Measurements from ENCODE around the gene CST9L.

DNA sequence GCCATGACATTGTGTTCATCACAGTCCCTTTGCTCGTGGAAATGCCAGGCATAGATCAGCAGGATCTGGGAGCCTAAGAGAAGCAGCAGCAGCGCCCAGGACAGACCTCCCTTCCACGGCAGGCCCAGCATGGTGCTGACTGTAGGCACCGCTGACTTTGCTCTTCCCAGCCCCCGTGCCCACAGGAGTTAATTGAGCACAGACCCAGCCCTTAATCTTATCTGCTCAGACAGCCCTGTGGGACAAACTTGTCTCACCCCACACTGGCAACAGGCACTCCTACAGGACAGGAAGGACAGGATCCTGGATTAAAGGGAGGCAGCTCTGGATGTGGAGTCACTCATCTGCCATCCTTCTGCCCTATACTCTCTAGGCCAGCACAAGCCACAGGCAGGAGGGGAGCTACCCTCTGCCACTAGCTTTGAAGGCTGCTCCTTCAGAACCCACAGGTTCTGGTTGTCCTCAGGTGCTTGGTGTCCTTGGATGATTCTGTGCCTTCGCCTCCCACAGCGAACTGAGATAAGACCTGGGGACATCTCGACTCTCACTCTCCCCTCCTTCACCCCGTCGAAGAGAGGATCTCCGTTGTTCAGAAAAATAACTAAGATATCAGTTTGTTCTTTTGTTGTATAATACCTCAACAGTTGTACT, at the start of gene CST9L:
- TF ChIP-seq JUND (IDR thresholded peaks at IDR 0.05) (no peak), TAF1 (conservative IDR thresholded peaks at IDR 0.05) (no peak), HNF4A (conservative IDR thresholded peaks at IDR 0.05) (no peak), YY1 (IDR thresholded peaks at IDR 0.05) (no peak), SP1 (IDR thresholded peaks at IDR 0.05) (no peak), GABPA (IDR thresholded peaks at IDR 0.05 in 1 of 2, conservative IDR thresholded peaks at IDR 0.05 in 1 of 2) (no peak), FOXA1 (IDR thresholded peaks at IDR 0.05) (no peak), RXRA (IDR thresholded peaks at IDR 0.05) (no peak)
- TF ChIP-seq, protein P1, sequence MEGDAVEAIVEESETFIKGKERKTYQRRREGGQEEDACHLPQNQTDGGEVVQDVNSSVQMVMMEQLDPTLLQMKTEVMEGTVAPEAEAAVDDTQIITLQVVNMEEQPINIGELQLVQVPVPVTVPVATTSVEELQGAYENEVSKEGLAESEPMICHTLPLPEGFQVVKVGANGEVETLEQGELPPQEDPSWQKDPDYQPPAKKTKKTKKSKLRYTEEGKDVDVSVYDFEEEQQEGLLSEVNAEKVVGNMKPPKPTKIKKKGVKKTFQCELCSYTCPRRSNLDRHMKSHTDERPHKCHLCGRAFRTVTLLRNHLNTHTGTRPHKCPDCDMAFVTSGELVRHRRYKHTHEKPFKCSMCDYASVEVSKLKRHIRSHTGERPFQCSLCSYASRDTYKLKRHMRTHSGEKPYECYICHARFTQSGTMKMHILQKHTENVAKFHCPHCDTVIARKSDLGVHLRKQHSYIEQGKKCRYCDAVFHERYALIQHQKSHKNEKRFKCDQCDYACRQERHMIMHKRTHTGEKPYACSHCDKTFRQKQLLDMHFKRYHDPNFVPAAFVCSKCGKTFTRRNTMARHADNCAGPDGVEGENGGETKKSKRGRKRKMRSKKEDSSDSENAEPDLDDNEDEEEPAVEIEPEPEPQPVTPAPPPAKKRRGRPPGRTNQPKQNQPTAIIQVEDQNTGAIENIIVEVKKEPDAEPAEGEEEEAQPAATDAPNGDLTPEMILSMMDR (IDR thresholded peaks at IDR 0.05; ENCODE audit: low read depth, low read length, missing input control): no peak
- TF ChIP-seq, protein P2, sequence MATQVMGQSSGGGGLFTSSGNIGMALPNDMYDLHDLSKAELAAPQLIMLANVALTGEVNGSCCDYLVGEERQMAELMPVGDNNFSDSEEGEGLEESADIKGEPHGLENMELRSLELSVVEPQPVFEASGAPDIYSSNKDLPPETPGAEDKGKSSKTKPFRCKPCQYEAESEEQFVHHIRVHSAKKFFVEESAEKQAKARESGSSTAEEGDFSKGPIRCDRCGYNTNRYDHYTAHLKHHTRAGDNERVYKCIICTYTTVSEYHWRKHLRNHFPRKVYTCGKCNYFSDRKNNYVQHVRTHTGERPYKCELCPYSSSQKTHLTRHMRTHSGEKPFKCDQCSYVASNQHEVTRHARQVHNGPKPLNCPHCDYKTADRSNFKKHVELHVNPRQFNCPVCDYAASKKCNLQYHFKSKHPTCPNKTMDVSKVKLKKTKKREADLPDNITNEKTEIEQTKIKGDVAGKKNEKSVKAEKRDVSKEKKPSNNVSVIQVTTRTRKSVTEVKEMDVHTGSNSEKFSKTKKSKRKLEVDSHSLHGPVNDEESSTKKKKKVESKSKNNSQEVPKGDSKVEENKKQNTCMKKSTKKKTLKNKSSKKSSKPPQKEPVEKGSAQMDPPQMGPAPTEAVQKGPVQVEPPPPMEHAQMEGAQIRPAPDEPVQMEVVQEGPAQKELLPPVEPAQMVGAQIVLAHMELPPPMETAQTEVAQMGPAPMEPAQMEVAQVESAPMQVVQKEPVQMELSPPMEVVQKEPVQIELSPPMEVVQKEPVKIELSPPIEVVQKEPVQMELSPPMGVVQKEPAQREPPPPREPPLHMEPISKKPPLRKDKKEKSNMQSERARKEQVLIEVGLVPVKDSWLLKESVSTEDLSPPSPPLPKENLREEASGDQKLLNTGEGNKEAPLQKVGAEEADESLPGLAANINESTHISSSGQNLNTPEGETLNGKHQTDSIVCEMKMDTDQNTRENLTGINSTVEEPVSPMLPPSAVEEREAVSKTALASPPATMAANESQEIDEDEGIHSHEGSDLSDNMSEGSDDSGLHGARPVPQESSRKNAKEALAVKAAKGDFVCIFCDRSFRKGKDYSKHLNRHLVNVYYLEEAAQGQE (IDR thresholded peaks at IDR 0.05): no peak
- TF ChIP-seq, protein P3, sequence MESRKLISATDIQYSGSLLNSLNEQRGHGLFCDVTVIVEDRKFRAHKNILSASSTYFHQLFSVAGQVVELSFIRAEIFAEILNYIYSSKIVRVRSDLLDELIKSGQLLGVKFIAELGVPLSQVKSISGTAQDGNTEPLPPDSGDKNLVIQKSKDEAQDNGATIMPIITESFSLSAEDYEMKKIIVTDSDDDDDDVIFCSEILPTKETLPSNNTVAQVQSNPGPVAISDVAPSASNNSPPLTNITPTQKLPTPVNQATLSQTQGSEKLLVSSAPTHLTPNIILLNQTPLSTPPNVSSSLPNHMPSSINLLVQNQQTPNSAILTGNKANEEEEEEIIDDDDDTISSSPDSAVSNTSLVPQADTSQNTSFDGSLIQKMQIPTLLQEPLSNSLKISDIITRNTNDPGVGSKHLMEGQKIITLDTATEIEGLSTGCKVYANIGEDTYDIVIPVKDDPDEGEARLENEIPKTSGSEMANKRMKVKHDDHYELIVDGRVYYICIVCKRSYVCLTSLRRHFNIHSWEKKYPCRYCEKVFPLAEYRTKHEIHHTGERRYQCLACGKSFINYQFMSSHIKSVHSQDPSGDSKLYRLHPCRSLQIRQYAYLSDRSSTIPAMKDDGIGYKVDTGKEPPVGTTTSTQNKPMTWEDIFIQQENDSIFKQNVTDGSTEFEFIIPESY (IDR thresholded peaks at IDR 0.05): no peak
- TF ChIP-seq, protein P4, sequence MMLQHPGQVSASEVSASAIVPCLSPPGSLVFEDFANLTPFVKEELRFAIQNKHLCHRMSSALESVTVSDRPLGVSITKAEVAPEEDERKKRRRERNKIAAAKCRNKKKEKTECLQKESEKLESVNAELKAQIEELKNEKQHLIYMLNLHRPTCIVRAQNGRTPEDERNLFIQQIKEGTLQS (IDR thresholded peaks at IDR 0.05): no peak
- TF ChIP-seq, protein P5, sequence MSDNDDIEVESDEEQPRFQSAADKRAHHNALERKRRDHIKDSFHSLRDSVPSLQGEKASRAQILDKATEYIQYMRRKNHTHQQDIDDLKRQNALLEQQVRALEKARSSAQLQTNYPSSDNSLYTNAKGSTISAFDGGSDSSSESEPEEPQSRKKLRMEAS (IDR thresholded peaks at IDR 0.05): no peak

Measured in liver (tissue), 3 donors.